HG03175 (cell line): Measurements from ENCODE around the gene SCFD2.

Experiments used
- ATAC-seq: cut with Tn5 transposase; IDR thresholded peaks from one replicate; pipeline ENCODE4 v1.9.1; 2021; ENCODE audit warnings: mild to moderate bottlenecking, moderate library complexity; ENCODE audit not compliant: unreplicated experiment

Gene SCFD2

GRCh38 chr4:52966781-52967180, 399.1 kb downstream of the SCFD2 start:
- no peak for ATAC-seq

- ATAC-seq: no peak
Observed at GRCh38 chr4:52966172-52966571, 399.7 kb downstream of the SCFD2 start.

GRCh38 chr4:52964561-52965101, 401.2 kb downstream of the SCFD2 start:
- no peak for ATAC-seq

- ATAC-seq: no peak
Observed at GRCh38 chr4:52964011-52964410, 401.9 kb downstream of the SCFD2 start.

- ATAC-seq: no peak
Observed at GRCh38 chr4:52962721-52963120, 403.1 kb downstream of the SCFD2 start.

- ATAC-seq: no peak
Observed at GRCh38 chr4:52961666-52962412, 404.0 kb downstream of the SCFD2 start.

- ATAC-seq: no peak
Observed at GRCh38 chr4:52959541-52959940, 406.3 kb downstream of the SCFD2 start.

- ATAC-seq: no peak
Observed at GRCh38 chr4:52957835-52958631, 407.8 kb downstream of the SCFD2 start.

GRCh38 chr4:52957220-52957686, 408.6 kb downstream of the SCFD2 start:
- no peak for ATAC-seq

GRCh38 chr4:52956691-52957090, 409.2 kb downstream of the SCFD2 start:
- ATAC-seq: no peak

- ATAC-seq: no peak
Observed at GRCh38 chr4:52954560-52955170, 411.2 kb downstream of the SCFD2 start.

GRCh38 chr4:52952540-52952939, 413.3 kb downstream of the SCFD2 start:
- ATAC-seq: no peak

GRCh38 chr4:52951016-52951415, 414.8 kb downstream of the SCFD2 start:
- no peak for ATAC-seq

- no peak for ATAC-seq
Observed at GRCh38 chr4:52950226-52950625, 415.6 kb downstream of the SCFD2 start.

GRCh38 chr4:52949336-52949735, 416.5 kb downstream of the SCFD2 start:
- no peak for ATAC-seq

GRCh38 chr4:52948057-52948423, 417.8 kb downstream of the SCFD2 start:
- no peak for ATAC-seq

- no peak for ATAC-seq
Observed at GRCh38 chr4:52947401-52948056, 418.3 kb downstream of the SCFD2 start.

- ATAC-seq: no peak
Observed at GRCh38 chr4:52946855-52947254, 419.0 kb downstream of the SCFD2 start.

- no peak for ATAC-seq
Observed at GRCh38 chr4:52945982-52946381, 419.9 kb downstream of the SCFD2 start.

GRCh38 chr4:52945326-52945898, 420.4 kb downstream of the SCFD2 start:
- ATAC-seq: no peak

- ATAC-seq: no peak
Observed at GRCh38 chr4:52943677-52944076, 422.2 kb downstream of the SCFD2 start.
